Stimulated activated CD4-positive, alpha-beta T cell treated with anti-CD3 and anti-CD28 coated beads, Interleukin-15, amount 100 ng/mL, for 24 hours (primary cell): ENCODE results near the gene TGM4.

Source experiments
- DNase-seq: peaks from one replicate; pipeline ENCODE4 v3.0.0-alpha.2; 2020

Gene TGM4

GRCh38 chr3:44883213-44883955, 9.0 kb downstream of the TGM4 start:
- DNase-seq = no peak

DNA sequence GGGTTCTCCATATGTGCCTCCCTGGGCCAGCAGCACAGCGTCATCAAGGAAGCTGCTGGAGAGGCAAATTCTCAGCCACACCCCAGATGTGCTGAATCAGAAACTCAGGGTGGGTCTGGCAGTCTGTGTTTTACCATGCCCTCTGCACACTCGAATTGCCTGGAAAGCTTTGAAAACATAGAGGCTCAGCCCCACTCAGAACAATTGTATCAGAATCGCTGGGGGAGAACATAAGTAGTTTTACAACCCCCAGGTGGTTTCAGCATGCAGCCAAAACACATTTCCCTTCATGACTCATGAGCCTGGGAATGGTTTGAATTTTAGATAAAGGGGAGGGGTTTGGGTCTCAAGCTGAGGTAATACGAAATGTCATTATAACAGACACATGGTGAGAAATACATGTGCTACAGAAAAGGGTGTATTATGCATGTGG, 9.6 kb downstream of the TGM4 start:
- DNase-seq = no peak

DNA sequence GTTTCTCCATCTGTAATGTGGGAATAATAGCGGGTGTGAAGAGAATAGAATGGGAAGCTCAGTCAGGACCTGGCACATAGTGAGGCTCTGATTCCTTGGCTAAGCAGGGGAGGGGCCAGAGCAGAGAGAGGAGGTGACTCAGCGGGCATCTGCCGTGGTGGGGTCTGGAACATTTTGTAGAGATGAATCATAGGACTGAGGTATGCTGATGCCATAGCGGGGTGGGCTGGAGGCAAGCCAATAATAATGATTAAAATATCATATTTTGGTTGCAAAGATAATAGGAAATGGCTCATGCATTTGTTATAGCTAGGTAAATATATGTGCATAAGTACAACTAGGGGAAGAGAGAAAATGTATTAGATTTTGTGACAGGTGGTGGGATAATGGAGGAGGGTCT, 11.2 kb downstream of the TGM4 start:
- no peak for DNase-seq

- DNase-seq = no peak
These were observed 12.2 kb downstream of the TGM4 start for GRCh38 chr3:44886561-44886960.

GRCh38 chr3:44887101-44887500, 12.7 kb downstream of the TGM4 start:
- no peak for DNase-seq

GRCh38 chr3:44890258-44890657, 15.8 kb downstream of the TGM4 start:
- DNase-seq = no peak

- no peak for DNase-seq
These were observed 16.4 kb downstream of the TGM4 start for GRCh38 chr3:44890852-44891251.

- no peak for DNase-seq
These were observed 18.3 kb downstream of the TGM4 start for GRCh38 chr3:44892689-44893088.

DNA sequence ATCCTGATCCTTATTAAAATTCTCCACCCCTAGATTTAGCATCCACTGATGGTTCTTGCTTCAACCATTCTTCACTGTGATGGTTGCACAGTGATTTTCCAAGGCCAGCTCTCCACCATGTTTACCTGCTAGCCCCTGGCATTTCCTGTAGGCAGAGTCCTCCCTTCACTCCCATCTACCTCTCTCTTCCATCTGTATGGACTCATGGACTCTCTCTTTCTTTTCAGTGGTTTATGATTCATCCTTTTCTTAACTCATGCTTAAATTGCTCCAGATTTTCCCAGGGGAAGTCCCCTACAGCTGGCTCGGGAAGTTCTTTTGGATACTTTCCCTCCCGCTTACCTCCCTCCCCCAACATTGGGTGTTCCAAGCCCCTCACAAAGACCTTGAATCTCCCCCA, 18.7 kb downstream of the TGM4 start:
- DNase-seq = no peak

GRCh38 chr3:44894485-44894884, 20.1 kb downstream of the TGM4 start:
- DNase-seq = no peak

- DNase-seq = no peak
These were observed 22.0 kb downstream of the TGM4 start for GRCh38 chr3:44896440-44896839.

- DNase-seq = no peak
These were observed 25.4 kb downstream of the TGM4 start for GRCh38 chr3:44899683-44900367.

- no peak for DNase-seq
These were observed 28.2 kb downstream of the TGM4 start for GRCh38 chr3:44902628-44903027.

GRCh38 chr3:44903314-44903713, 28.9 kb downstream of the TGM4 start:
- no peak for DNase-seq

- no peak for DNase-seq
These were observed 29.3 kb downstream of the TGM4 start for GRCh38 chr3:44903751-44904150.

DNA sequence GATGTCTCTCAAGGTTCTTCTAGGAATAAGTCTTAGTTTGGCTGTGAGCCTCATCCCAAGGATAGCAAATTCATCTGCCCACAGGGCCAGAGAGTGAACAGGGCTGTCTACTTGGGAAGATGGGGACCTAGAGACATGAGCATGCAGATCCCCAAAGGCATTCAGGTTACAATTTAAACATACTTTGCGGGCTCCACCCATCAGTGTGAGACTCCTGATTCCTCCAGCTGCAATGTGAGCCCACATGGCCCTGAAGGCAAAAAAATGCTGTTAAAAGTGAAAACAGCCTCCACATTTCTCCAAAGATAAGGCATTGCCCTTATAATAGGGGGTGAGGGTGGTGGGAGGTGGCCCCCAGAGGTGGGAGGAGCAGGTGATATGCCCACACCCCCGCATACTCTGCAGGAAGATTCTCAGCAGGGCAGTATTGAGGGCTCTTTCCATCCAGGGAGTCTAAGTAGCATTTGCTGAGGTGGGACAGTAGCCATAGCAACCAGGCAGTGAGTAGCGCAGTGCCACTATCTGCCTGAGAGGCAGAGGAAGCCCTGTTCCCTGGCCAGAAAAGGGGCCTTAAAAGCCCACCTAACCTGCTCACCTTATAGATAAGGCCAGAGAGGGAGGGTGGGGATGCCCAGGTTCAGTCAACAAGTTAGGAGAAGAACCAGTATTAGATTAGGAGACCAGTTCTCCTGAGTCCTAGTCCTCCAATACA, 31.2 kb downstream of the TGM4 start:
- no peak for DNase-seq

DNA sequence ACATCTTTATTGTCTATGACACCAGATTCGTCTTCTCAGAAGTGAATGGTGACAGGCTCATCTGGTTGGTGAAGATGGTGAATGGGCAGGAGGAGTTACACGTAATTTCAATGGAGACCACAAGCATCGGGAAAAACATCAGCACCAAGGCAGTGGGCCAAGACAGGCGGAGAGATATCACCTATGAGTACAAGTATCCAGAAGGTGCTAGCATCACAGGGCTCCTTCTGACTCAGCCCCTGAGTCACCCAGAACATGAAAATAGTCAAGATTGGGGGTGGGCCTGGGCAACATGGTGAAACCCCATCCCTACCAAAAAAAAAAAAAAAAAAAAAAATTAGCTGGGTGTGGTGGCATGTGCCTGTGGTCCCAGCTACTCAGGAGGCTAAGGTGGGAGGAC, 32.6 kb downstream of the TGM4 start:
- peak; percentile 24 for DNase-seq

DNA sequence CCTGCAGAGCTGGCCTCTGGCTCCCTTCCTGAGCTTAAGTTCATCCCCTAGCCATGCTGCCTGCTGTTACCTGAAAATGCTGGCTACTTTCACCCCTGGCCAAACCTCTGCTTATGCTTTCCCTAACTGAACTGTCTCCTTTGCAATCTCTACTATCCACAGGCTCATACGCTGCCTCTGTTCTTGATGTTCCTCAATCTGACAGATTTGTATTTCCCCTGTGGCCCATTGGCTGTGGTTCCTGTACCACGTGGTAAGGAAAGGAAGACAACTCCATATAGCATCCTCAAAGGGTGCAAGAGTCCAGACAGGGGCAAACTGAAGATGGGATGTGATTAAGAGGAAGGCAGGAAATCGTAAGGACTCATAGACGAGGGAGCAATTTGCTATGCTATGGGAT, 33.2 kb downstream of the TGM4 start:
- DNase-seq = no peak

- DNase-seq = no peak
These were observed 34.7 kb downstream of the TGM4 start for GRCh38 chr3:44909063-44909462.

GRCh38 chr3:44910693-44911092, 36.3 kb downstream of the TGM4 start:
- no peak for DNase-seq

DNA sequence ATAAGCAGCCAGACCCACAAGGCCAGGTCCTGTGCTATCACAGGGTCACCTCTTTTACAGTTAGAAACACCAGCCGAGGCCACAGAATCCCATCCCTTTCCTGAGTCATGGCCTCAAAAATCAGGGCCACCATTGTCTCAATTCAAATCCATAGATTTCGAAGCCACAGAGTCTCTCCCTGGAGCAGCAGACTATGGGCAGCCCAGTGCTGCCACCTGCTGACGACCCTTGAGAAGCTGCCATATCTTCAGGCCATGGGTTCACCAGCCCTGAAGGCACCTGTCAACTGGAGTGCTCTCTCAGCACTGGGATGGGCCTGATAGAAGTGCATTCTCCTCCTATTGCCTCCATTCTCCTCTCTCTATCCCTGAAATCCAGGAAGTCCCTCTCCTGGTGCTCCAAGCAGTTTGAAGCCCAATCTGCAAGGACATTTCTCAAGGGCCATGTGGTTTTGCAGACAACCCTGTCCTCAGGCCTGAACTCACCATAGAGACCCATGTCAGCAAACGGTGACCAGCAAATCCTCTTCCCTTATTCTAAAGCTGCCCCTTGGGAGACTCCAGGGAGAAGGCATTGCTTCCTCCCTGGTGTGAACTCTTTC, 39.6 kb downstream of the TGM4 start:
- peak; percentile 77 for DNase-seq

- no peak for DNase-seq
These were observed 40.5 kb downstream of the TGM4 start for GRCh38 chr3:44914936-44915335.

DNA sequence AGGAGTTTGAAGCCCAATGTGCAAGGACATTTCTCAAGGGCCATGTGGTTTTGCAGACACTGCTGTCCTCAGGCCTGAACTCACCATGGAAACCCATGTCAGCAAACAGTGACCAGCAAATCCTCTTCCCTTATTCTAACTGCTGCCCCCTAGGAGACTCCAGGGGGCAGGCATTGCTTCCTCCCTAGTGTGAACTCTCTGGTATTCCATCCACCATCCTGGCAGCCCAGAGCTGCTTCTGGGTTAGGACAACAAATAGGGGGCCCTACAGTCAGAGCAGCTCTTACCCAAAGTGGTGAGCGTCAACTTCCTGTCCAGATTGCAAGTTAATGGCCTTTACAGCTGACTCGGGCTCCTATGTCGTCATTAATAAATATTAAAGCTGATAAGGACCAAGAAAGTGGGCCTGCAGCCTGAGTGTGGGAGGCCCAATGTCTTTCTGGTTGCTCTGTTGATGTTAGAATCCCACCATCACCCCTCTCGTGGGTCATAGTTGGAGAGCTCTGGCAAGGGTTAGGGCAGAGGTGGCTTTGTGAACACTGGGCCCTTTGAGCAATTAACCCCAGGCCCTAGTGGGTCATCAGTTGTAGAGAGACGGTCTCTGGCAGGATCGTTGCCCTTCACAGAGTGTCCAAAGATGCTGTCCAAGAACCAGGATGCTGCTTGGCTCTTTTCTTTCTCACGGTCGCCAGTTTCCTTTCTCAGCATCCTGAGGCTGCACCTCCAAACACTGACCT, 41.5 kb downstream of the TGM4 start:
- DNase-seq = no peak
